D721Med (cell line): ENCODE data around the gene MTO1.
A peak's percentile ranks its signal among the peaks of the same experiment; 100 is the strongest.

Source experiments
- DNase-seq: peaks from one replicate; pipeline ENCODE4 v3.0.0; 2011; ENCODE audit warnings: low spot score; ENCODE audit not compliant: insufficient read length
- FAIRE-seq: peaks from 2 replicates; lab custom pipeline; 2011; peaks lifted over from hg19 to GRCh38; lab: Jason Lieb, UNC
- CTCF ChIP-seq: IDR thresholded peaks from 2 replicates; pipeline ENCODE4 v1.5.1; 2012; ENCODE audit warnings: mild to moderate bottlenecking, control low read depth; ENCODE audit not compliant: insufficient read depth; ENCODE audit errors: missing control alignments

MTO1 gene

GRCh38 chr6:73461537-73462350, at the start of gene MTO1:
TSS of gene MTO1 (plus strand) at chr6:73461737. CDS start at chr6:73461855, 118 bp downstream.
- FAIRE-seq (no peak), DNase-seq (peak; percentile 87)
- TF ChIP-seq CTCF = no peak

GRCh38 chr6:73413102-73413501, 48.4 kb upstream of the MTO1 start:
- FAIRE-seq (no peak), DNase-seq (no peak)
- TF ChIP-seq CTCF = no peak

- DNase-seq (no peak), FAIRE-seq (no peak)
Observed at GRCh38 chr6:73418081-73418741, 43.3 kb upstream of the MTO1 start.

GRCh38 chr6:73421534-73421933, 40.0 kb upstream of the MTO1 start:
- FAIRE-seq = no peak
- no peak for TF ChIP-seq CTCF
- no peak for DNase-seq

More at GRCh38 chr6:73418081-73418741, 43.3 kb upstream of the MTO1 start:
- TF ChIP-seq CTCF = no peak

GRCh38 chr6:73435236-73435635, 26.3 kb upstream of the MTO1 start:
- no peak for FAIRE-seq
- TF ChIP-seq CTCF = no peak
- no peak for DNase-seq

GRCh38 chr6:73443555-73443954, 18.0 kb upstream of the MTO1 start:
- no peak for TF ChIP-seq CTCF
- no peak for FAIRE-seq
- DNase-seq = no peak
